Glutamatergic neuron (in vitro differentiated cells): ENCODE results near the gene EPB41L4B. TPM values are rescaled to one million over a fixed set of nuclear protein-coding genes. Genes with fewer than 3 reads are reported as not detected.
"Not testable (repeated sequence)": the region's sequence is repeated elsewhere in the genome, so short reads cannot be mapped to it uniquely, and the experiment has no call there.

ENCODE experiments used
- DNase-seq: peaks from one replicate; pipeline ENCODE4 v3.0.0; 2022
- H3K27ac Mint-ChIP-seq: one replicate; pipeline ENCODE4 v1.8.0; 2020; ENCODE audit warnings: mild to moderate bottlenecking, mixed read lengths, inconsistent platforms; ENCODE audit not compliant: unreplicated experiment
- H3K27me3 Mint-ChIP-seq: one replicate; pipeline ENCODE4 v1.8.0; 2020; ENCODE audit warnings: mild to moderate bottlenecking, moderate library complexity, mixed read lengths, inconsistent platforms; ENCODE audit not compliant: unreplicated experiment
- H3K36me3 Mint-ChIP-seq: one replicate; pipeline ENCODE4 v1.8.0; 2020; ENCODE audit warnings: mild to moderate bottlenecking, mixed read lengths, inconsistent platforms; ENCODE audit not compliant: unreplicated experiment
- H3K4me1 Mint-ChIP-seq: one replicate; pipeline ENCODE4 v1.8.0; 2020; ENCODE audit warnings: mild to moderate bottlenecking, low read depth, mixed read lengths, inconsistent platforms; ENCODE audit not compliant: unreplicated experiment
- H3K4me3 Mint-ChIP-seq: one replicate; pipeline ENCODE4 v1.8.0; 2020; ENCODE audit warnings: mild to moderate bottlenecking, mixed read lengths, inconsistent platforms; ENCODE audit not compliant: unreplicated experiment
- H3K9me3 Mint-ChIP-seq: one replicate; pipeline ENCODE4 v1.8.0; 2020; ENCODE audit warnings: mild to moderate bottlenecking, moderate library complexity, mixed read lengths, inconsistent platforms; ENCODE audit not compliant: unreplicated experiment
- CTCF ChIP-seq: fragments of 200-600 bp; sonication (generic); IDR thresholded peaks from one replicate; pipeline ENCODE4 v1.5.0; 2021; ENCODE audit not compliant: partially characterized antibody, unreplicated experiment
- total RNA-seq: library from RNA; stranded (reverse); fragmentation: NEBNext Ultra II Directional; extraction: Animal tissue kit (Norgen Biotek cat#: 25700); gene quantifications from one replicate; pipeline ENCODE4 v1.2.1, GENCODE V29; 2021; ENCODE audit not compliant: unreplicated experiment

Gene EPB41L4B
- total RNA-seq, 1 donor from 2014 or later = 10.0 TPM

- Mint-ChIP-seq H3K27me3 (no peaks in the 10 kb centered on the region), H3K4me1 (peaks cover 9% of the 10 kb centered on the region), H3K36me3 (no peaks in the 10 kb centered on the region), H3K9me3 (no peaks in the 10 kb centered on the region), H3K4me3 (no peak overlapping the region), H3K27ac (no peak overlapping the region)
- DNase-seq = no peak
- TF ChIP-seq CTCF = no peak
Observed at GRCh38 chr9:109230277-109230676, 90.6 kb downstream of the EPB41L4B start.

GRCh38 chr9:109229682-109230081 is 91.2 kb downstream of the EPB41L4B start:
- H3K4me1 Mint-ChIP-seq = peaks cover 14% of the 10 kb centered on the region
- H3K4me3 Mint-ChIP-seq = no peak overlapping the region
- no peaks in the 10 kb centered on the region for H3K36me3 Mint-ChIP-seq
- peaks cover 2% of the 10 kb centered on the region for H3K9me3 Mint-ChIP-seq
- no peak for TF ChIP-seq CTCF
- DNase-seq = no peak
- H3K27ac Mint-ChIP-seq = no peak overlapping the region
- no peaks in the 10 kb centered on the region for H3K27me3 Mint-ChIP-seq

- H3K4me3 Mint-ChIP-seq = no peak overlapping the region
- no peak overlapping the region for H3K27ac Mint-ChIP-seq
- peaks cover 2% of the 10 kb centered on the region for H3K9me3 Mint-ChIP-seq
- no peaks in the 10 kb centered on the region for H3K27me3 Mint-ChIP-seq
- peaks cover 17% of the 10 kb centered on the region for H3K4me1 Mint-ChIP-seq
- H3K36me3 Mint-ChIP-seq = no peaks in the 10 kb centered on the region
- no peak for DNase-seq
- TF ChIP-seq CTCF = no peak
Observed at GRCh38 chr9:109228093-109228642, 92.7 kb downstream of the EPB41L4B start.

- no peak overlapping the region for H3K27ac Mint-ChIP-seq
- TF ChIP-seq CTCF = no peak
- H3K27me3 Mint-ChIP-seq = peaks cover 3% of the 10 kb centered on the region
- H3K4me1 Mint-ChIP-seq = peaks cover 10% of the 10 kb centered on the region
- DNase-seq = no peak
- H3K4me3 Mint-ChIP-seq = no peak overlapping the region
- peaks cover 8% of the 10 kb centered on the region for H3K36me3 Mint-ChIP-seq
- peaks cover 2% of the 10 kb centered on the region for H3K9me3 Mint-ChIP-seq
Observed at GRCh38 chr9:109225629-109226028, 95.2 kb downstream of the EPB41L4B start.

GRCh38 chr9:109224751-109225150 is 96.1 kb downstream of the EPB41L4B start:
- Mint-ChIP-seq H3K27ac (peak overlapping the region; percentile 31), H3K9me3 (peaks cover 3% of the 10 kb centered on the region), H3K4me1 (peaks cover 8% of the 10 kb centered on the region), H3K27me3 (peaks cover 6% of the 10 kb centered on the region), H3K4me3 (no peak overlapping the region), H3K36me3 (peaks cover 8% of the 10 kb centered on the region)
- no peak for DNase-seq
- TF ChIP-seq CTCF = no peak

GRCh38 chr9:109218242-109218641 is 102.6 kb downstream of the EPB41L4B start:
- not testable (repeated sequence) for H3K27ac Mint-ChIP-seq, H3K9me3 Mint-ChIP-seq, H3K4me3 Mint-ChIP-seq, H3K4me1 Mint-ChIP-seq, H3K27me3 Mint-ChIP-seq, DNase-seq
- H3K36me3 Mint-ChIP-seq = peaks cover 13% of the 10 kb centered on the region
